Endodermal cell (in vitro differentiated cells): ENCODE results near the gene AP3S1. TPM values are rescaled to one million over a fixed set of nuclear protein-coding genes. Genes with fewer than 3 reads are reported as not detected.
"Not testable (repeated sequence)": the region's sequence is repeated elsewhere in the genome, so short reads cannot be mapped to it uniquely, and the experiment has no call there.

Source experiments
- DNase-seq: peaks from one replicate; pipeline ENCODE4 v3.0.0-alpha.2; 2017
- H3K27ac ChIP-seq: 2 replicates; pipeline ENCODE4 v1.5.1; 2013; ENCODE audit warnings: mild to moderate bottlenecking, low read depth, low read length, moderate library complexity
- H3K27me3 ChIP-seq: 2 replicates; pipeline ENCODE4 v1.6.1; 2013; ENCODE audit warnings: mild to moderate bottlenecking, low read length, moderate library complexity; ENCODE audit not compliant: insufficient read depth, control insufficient read depth, poor library complexity, severe bottlenecking
- H3K36me3 ChIP-seq: 2 replicates; pipeline ENCODE4 v1.7.0; 2013; ENCODE audit warnings: mild to moderate bottlenecking, low read length, moderate library complexity; ENCODE audit not compliant: control insufficient read depth, insufficient read depth
- H3K4me1 ChIP-seq: one replicate; pipeline ENCODE4 v1.7.0; 2013; ENCODE audit warnings: low read length; ENCODE audit not compliant: control insufficient read depth, insufficient read depth
- H3K4me3 ChIP-seq: 2 replicates; pipeline ENCODE4 v1.5.1; 2013; ENCODE audit warnings: mild to moderate bottlenecking, low read length, moderate library complexity
- H3K9ac ChIP-seq: 2 replicates; pipeline ENCODE4 v1.6.1; 2013; ENCODE audit warnings: mild to moderate bottlenecking, low read length, moderate library complexity; ENCODE audit not compliant: poor library complexity, severe bottlenecking; ENCODE audit errors: extremely low read depth
- H3K9me3 ChIP-seq: 2 replicates; pipeline ENCODE4 v1.6.1; 2013; ENCODE audit warnings: mild to moderate bottlenecking, low read length, moderate library complexity; ENCODE audit not compliant: control insufficient read depth
- H3K27ac Mint-ChIP-seq: 2 replicates; pipeline ENCODE4 v1.8.0; 2020; ENCODE audit warnings: mixed read lengths
- H3K27me3 Mint-ChIP-seq: 2 replicates; pipeline ENCODE4 v1.8.0; 2021; ENCODE audit warnings: mild to moderate bottlenecking, mixed read lengths; ENCODE audit not compliant: insufficient read depth
- H3K36me3 Mint-ChIP-seq: 2 replicates; pipeline ENCODE4 v1.8.0; 2020; ENCODE audit warnings: low read depth, mixed read lengths
- H3K4me1 Mint-ChIP-seq: 2 replicates; pipeline ENCODE4 v1.8.0; 2020; ENCODE audit warnings: mixed read lengths
- H3K4me3 Mint-ChIP-seq: 2 replicates; pipeline ENCODE4 v1.8.0; 2020; ENCODE audit warnings: mild to moderate bottlenecking, moderate library complexity, mixed read lengths
- H3K9me3 Mint-ChIP-seq: 2 replicates; pipeline ENCODE4 v1.8.0; 2020; ENCODE audit warnings: mild to moderate bottlenecking, mixed read lengths
- CTCF ChIP-seq: fragments of 200-600 bp; sonication (generic); conservative IDR thresholded peaks from 2 replicates; pipeline ENCODE4 v1.5.0; 2021; ENCODE audit warnings: antibody characterized with exemption, mild to moderate bottlenecking
- WGBS, 2 experiments: methylation state at CpG; one replicate each; pipeline versions ENCODE4 v1.1.5 to v1.1.7; 2013; ENCODE audit warnings: missing lambda C conversion rate in 2 of 2, mixed read lengths in 1 of 2; ENCODE audit not compliant: insufficient coverage in 1 of 2, insufficient read length in 1 of 2; 5-methylcytosine and 5-hydroxymethylcytosine counted together
- total RNA-seq, 2 donors: library from RNA; stranded (reverse); fragmentation: NEBNext Ultra II Directional in 1 of 2; extraction: Animal tissue kit (Norgen Biotek cat#: 25700) in 1 of 2; gene quantifications; 2 replicates in 1 of 2; 3 replicates in 1 of 2; pipeline ENCODE4 v1.2.1, GENCODE V29; 2021

Gene AP3S1
- total RNA-seq, 2 donors from 2014 or later: 51.2 to 75.0 TPM

- no peaks in the 10 kb centered on the region for H3K27me3 Mint-ChIP-seq
- peaks cover 6% of the 10 kb centered on the region for H3K36me3 Mint-ChIP-seq
- no peak overlapping the region for H3K4me3 Mint-ChIP-seq
- H3K9me3 ChIP-seq: no peaks in the 10 kb centered on the region
- H3K27ac Mint-ChIP-seq: no peak overlapping the region
- no peak for DNase-seq
- no peak overlapping the region for H3K9ac ChIP-seq
- WGBS, 2 experiments: 85 to 88% methylated on average over 1 of the region's 1 CpG
- peaks cover 5% of the 10 kb centered on the region for H3K4me1 Mint-ChIP-seq
- H3K27me3 ChIP-seq: no peaks in the 10 kb centered on the region
- peaks cover 4% of the 10 kb centered on the region for H3K36me3 ChIP-seq
- H3K27ac ChIP-seq: no peak overlapping the region
- no peaks in the 10 kb centered on the region for H3K9me3 Mint-ChIP-seq
- no peak overlapping the region for H3K4me3 ChIP-seq
- no peak for TF ChIP-seq CTCF
- H3K4me1 ChIP-seq: no peaks in the 10 kb centered on the region
Measured at GRCh38 chr5:115801984-115802383, 39.8 kb upstream of the AP3S1 start.

DNA sequence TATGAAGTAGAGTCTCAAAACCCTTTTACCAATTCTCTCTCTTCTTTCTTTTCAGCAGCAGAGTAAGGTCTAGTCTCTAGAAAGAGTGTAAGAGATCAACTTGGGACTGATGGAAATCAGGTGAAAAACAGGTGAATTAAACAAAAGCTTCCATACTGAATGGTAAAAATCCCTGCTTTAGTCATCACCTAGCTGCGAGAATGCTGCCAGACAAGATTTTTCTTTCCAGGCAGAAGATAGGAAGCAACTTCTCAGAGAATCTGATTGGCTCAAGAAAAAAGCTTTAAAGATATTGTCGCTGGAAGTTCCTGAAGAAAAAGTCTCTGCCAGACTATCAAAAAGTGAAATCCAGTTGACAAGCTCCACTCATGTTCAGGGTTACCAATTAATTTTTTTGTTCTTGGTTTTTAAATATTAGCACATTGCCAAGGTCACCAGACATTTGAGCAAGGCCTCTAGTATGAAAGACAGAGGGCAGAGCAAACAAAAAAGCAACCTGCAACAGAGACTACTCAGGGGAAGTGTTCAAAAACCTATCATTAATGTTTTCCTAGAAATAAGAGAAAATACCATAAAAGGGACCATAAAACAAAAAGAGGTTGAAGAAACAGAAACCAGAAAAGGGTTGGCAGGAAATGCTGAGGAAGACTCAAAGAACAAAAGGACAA lies 34.6 kb upstream of the AP3S1 start:
- Mint-ChIP-seq H3K9me3 (no peaks in the 10 kb centered on the region), H3K4me3 (no peak overlapping the region), H3K36me3 (peaks cover 17% of the 10 kb centered on the region), H3K27me3 (no peaks in the 10 kb centered on the region), H3K27ac (peak overlapping the region; percentile 41), H3K4me1 (peaks cover 9% of the 10 kb centered on the region)
- H3K4me1 ChIP-seq: no peaks in the 10 kb centered on the region
- no peak for DNase-seq
- WGBS, 2 experiments: 85 to 100% methylated on average over 2 of the region's 2 CpGs
- no peak overlapping the region for H3K27ac ChIP-seq
- no peak for TF ChIP-seq CTCF
- no peak overlapping the region for H3K4me3 ChIP-seq
- no peaks in the 10 kb centered on the region for H3K9me3 ChIP-seq
- H3K36me3 ChIP-seq: peaks cover 4% of the 10 kb centered on the region
- H3K27me3 ChIP-seq: no peaks in the 10 kb centered on the region
- no peak overlapping the region for H3K9ac ChIP-seq

GRCh38 chr5:115807654-115808052 lies 34.1 kb upstream of the AP3S1 start:
- Histone ChIP-seq H3K27me3 (no peaks in the 10 kb centered on the region), H3K27ac (no peak overlapping the region), H3K36me3 (peaks cover 4% of the 10 kb centered on the region), H3K9me3 (no peaks in the 10 kb centered on the region), H3K4me3 (no peak overlapping the region), H3K4me1 (no peaks in the 10 kb centered on the region), H3K9ac (no peak overlapping the region)
- 100% methylated on average over 2 of the region's 2 CpGs for WGBS, 2 experiments
- DNase-seq: no peak
- peak overlapping the region; percentile 41 for H3K27ac Mint-ChIP-seq
- H3K27me3 Mint-ChIP-seq: no peaks in the 10 kb centered on the region
- no peaks in the 10 kb centered on the region for H3K9me3 Mint-ChIP-seq
- H3K4me3 Mint-ChIP-seq: no peak overlapping the region
- no peak for TF ChIP-seq CTCF
- peaks cover 9% of the 10 kb centered on the region for H3K4me1 Mint-ChIP-seq
- H3K36me3 Mint-ChIP-seq: peaks cover 17% of the 10 kb centered on the region

- peaks cover 17% of the 10 kb centered on the region for H3K36me3 Mint-ChIP-seq
- H3K27ac ChIP-seq, H3K27me3 Mint-ChIP-seq, H3K4me3 ChIP-seq, H3K4me1 Mint-ChIP-seq, H3K36me3 ChIP-seq, H3K27ac Mint-ChIP-seq, H3K4me3 Mint-ChIP-seq, H3K27me3 ChIP-seq, H3K9ac ChIP-seq, DNase-seq, H3K9me3 Mint-ChIP-seq, H3K4me1 ChIP-seq, H3K9me3 ChIP-seq: not testable (repeated sequence)
- 95 to 100% methylated on average over 1 to 2 of the region's 2 CpGs for WGBS, 2 experiments
Measured at GRCh38 chr5:115808066-115808465, 33.7 kb upstream of the AP3S1 start.
